Left ventricle myocardium inferior (tissue), 1 donor: ENCODE data around the gene CPA5. TPM values are rescaled to one million over a fixed set of nuclear protein-coding genes. Genes with fewer than 3 reads are reported as not detected.

Source experiments
- DNase-seq: peaks from one replicate; pipeline ENCODE4 v3.0.0-alpha.2; 2020
- H3K27ac ChIP-seq: fragments of 200-600 bp; replicated peaks from 2 replicates; pipeline ENCODE4 v1.8.0; 2021
- H3K27me3 ChIP-seq: fragments of 200-600 bp; 2 replicates; pipeline ENCODE4 v1.8.0; 2021; ENCODE audit warnings: low read depth
- H3K36me3 ChIP-seq: fragments of 200-600 bp; 2 replicates; pipeline ENCODE4 v1.8.0; 2021
- H3K4me1 ChIP-seq: fragments of 200-600 bp; 2 replicates; pipeline ENCODE4 v1.8.0; 2021
- H3K4me3 ChIP-seq: fragments of 200-600 bp; 2 replicates; pipeline ENCODE4 v1.8.0; 2021; ENCODE audit warnings: mild to moderate bottlenecking, moderate library complexity
- H3K9me3 ChIP-seq: fragments of 200-600 bp; replicated peaks from 2 replicates; pipeline ENCODE4 v1.8.0; 2021
- CTCF ChIP-seq: fragments of 200-600 bp; IDR thresholded peaks from 2 replicates; pipeline ENCODE4 v1.8.0; 2021; ENCODE audit warnings: antibody characterized with exemption, mild to moderate bottlenecking, borderline replicate concordance
- intact Hi-C: fragments of 100-400 bp; cut with micrococcal nuclease; formaldehyde crosslinking; loops from one replicate; pipeline ENCODE4 v1.11.0; 2022
- total RNA-seq: library from RNA; stranded (reverse); fragmentation: NEBNext Ultra II Directional; extraction: Animal tissue kit (Norgen Biotek cat#: 25700); gene quantifications from one replicate; pipeline ENCODE4 v1.2.1, GENCODE V29; 2021
- donor health status: DM: no; HTN: yes; CAD: no; lungs with severe emphysema.

CPA5 gene
- total RNA-seq, 1 donor from 2014 or later, result not detected

GRCh38 chr7:130332259-130333053 is 12.2 kb upstream of the CPA5 start:
- no peaks in the 10 kb centered on the region for H3K27me3 ChIP-seq
- no peak for TF ChIP-seq CTCF
- DNase-seq, result no peak
- no peaks in the 10 kb centered on the region for H3K4me1 ChIP-seq
- H3K4me3 ChIP-seq, result no peak overlapping the region
- no peak overlapping the region for H3K27ac ChIP-seq
- no peaks in the 10 kb centered on the region for H3K36me3 ChIP-seq
- H3K9me3 ChIP-seq, result no peaks in the 10 kb centered on the region
- intact Hi-C loops, result no loop called here

- H3K4me3 ChIP-seq, result no peak overlapping the region
- intact Hi-C loops, result no loop called here
- no peaks in the 10 kb centered on the region for H3K4me1 ChIP-seq
- DNase-seq, result no peak
- no peaks in the 10 kb centered on the region for H3K9me3 ChIP-seq
- no peaks in the 10 kb centered on the region for H3K27me3 ChIP-seq
- no peak overlapping the region for H3K27ac ChIP-seq
- no peak for TF ChIP-seq CTCF
- H3K36me3 ChIP-seq, result no peaks in the 10 kb centered on the region
These were observed 10.8 kb upstream of the CPA5 start for GRCh38 chr7:130333832-130334231.

GRCh38 chr7:130334274-130334673 is 10.3 kb upstream of the CPA5 start:
- no peak for TF ChIP-seq CTCF
- DNase-seq, result no peak
- no peaks in the 10 kb centered on the region for H3K27me3 ChIP-seq
- H3K36me3 ChIP-seq, result no peaks in the 10 kb centered on the region
- intact Hi-C loops, result no loop called here
- no peak overlapping the region for H3K4me3 ChIP-seq
- no peaks in the 10 kb centered on the region for H3K9me3 ChIP-seq
- H3K4me1 ChIP-seq, result no peaks in the 10 kb centered on the region
- H3K27ac ChIP-seq, result no peak overlapping the region

- no peaks in the 10 kb centered on the region for H3K36me3 ChIP-seq
- intact Hi-C loops, result no loop called here
- no peak for TF ChIP-seq CTCF
- no peaks in the 10 kb centered on the region for H3K4me1 ChIP-seq
- no peak overlapping the region for H3K4me3 ChIP-seq
- no peaks in the 10 kb centered on the region for H3K27me3 ChIP-seq
- no peak for DNase-seq
- H3K27ac ChIP-seq, result no peak overlapping the region
- H3K9me3 ChIP-seq, result peaks cover 10% of the 10 kb centered on the region
These were observed 7.1 kb upstream of the CPA5 start for GRCh38 chr7:130337410-130337971.

- Histone ChIP-seq H3K27me3 (no peaks in the 10 kb centered on the region), H3K36me3 (no peaks in the 10 kb centered on the region), H3K4me1 (no peaks in the 10 kb centered on the region), H3K9me3 (peaks cover 13% of the 10 kb centered on the region), H3K27ac (no peak overlapping the region), H3K4me3 (no peak overlapping the region)
- no peak for TF ChIP-seq CTCF
- DNase-seq, result no peak
- intact Hi-C loops, result no loop called here
These were observed 6.4 kb upstream of the CPA5 start for GRCh38 chr7:130338233-130338632.
